GM12874 (cell line): ENCODE results near the gene FYTTD1.

Source experiments
- CTCF ChIP-seq: IDR thresholded peaks from 2 replicates; pipeline ENCODE4 v1.5.1; 2011; ENCODE audit warnings: low read depth, mild to moderate bottlenecking, control low read depth, low read length, moderate library complexity; ENCODE audit not compliant: insufficient read depth

Gene FYTTD1

GRCh38 chr3:197734667-197735318 is 14.9 kb upstream of the FYTTD1 start:
- TF ChIP-seq CTCF, result no peak

GRCh38 chr3:197736010-197736490 is 13.6 kb upstream of the FYTTD1 start:
- TF ChIP-seq CTCF, result no peak

DNA sequence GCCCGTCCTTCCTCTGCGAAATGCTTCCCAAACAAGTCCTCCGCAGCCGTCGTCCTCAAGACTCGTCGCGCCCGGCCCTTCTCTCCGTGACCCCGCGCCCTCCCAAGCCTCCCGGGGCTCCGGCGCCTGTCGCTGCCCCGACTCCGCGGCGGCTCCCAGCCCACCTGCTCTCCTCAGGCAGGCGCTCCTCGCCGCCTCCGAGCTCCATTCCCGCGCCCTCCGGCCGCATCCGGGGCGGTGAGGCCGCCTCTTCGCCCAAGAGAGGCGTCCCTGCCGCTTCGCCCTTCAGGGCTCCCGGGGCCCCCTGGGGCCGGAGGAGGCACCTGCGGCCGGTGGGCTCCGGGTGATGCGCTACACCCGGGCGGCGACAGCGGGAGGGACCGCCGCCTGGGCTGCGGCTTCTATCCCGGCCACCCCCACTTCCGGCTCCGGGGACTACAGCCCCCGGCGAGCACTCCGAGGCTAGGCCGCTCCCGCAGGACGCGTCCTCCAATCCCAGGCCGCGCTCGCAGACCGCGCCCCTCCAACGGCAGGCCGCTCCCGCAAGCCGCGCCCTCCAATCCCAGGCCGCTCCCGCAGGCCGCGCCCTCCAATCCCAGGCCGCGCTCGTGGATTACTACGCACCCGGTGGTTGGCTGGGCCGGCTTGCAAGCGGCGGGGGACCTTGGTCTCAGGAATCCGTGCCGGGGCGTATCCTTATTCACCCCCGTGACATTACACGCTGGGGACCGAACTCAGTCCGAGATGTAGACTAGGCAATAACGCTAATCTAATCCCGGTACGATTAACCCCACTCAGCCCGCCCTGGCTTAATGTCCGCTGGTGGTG is 13.0 kb upstream of the FYTTD1 start, which contains the start of gene RUBCN:
RUBCN (minus strand) TSS at position 414 of the 828 bp plus-strand sequence; CDS start at position 229, 185 bp downstream.
- TF ChIP-seq CTCF, result no peak

DNA sequence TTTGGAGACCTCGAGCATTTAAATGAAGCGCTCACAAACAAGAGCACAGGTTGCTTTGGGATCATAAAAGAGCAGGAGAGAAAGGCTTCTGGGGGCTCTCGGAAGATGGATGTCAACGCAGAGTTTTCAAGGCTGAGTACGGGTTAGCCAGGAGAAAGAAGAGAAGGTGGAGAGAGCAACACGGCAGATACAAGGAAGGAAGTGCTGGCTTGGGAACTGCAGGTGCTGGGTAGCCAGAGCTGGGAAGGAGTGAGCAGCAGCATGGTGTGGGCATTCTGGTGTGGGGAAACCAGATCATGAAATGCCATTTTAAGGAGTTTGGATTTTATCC is 12.4 kb upstream of the FYTTD1 start:
- no peak for TF ChIP-seq CTCF

GRCh38 chr3:197737749-197738462 is 11.8 kb upstream of the FYTTD1 start:
- TF ChIP-seq CTCF, result no peak

GRCh38 chr3:197742787-197743186 is 6.9 kb upstream of the FYTTD1 start:
- TF ChIP-seq CTCF, result no peak

DNA sequence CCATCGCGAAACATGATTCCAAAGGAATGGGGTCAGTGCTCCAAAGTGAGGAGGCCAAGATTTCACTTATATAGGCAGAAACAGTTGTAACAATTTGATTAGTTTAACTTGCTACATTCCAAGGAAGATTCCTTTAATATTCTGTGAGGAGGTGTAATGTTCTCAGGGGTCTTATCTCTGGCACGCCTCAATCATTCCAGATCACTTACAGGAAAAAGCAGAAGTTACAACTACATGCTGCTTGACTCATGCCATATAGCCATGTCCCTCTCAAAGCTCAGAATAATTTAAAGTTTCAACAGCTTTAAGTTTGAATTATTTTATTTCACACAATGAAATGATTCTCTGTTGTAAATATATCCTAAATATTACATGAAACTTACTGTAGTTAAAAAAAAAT is 3.5 kb upstream of the FYTTD1 start:
- TF ChIP-seq CTCF, result no peak
